Adrenal gland (tissue), 12 donors: ENCODE data around the gene THSD7A. TPM values are rescaled to one million over a fixed set of nuclear protein-coding genes. Genes with fewer than 3 reads are reported as not detected.

Source experiments
- DNase-seq, 7 donors: peaks; one replicate each; pipeline ENCODE4 v3.0.0-alpha.2; 2019 to 2020
- H3K27ac ChIP-seq, 5 donors: fragments of 200-600 bp; sonication (generic) in 4 of 5; 1 replicate in 3 of 5; 2 replicates in 2 of 5; pipeline versions ENCODE4 v1.5.1 to v1.8.0; 2016 to 2020; ENCODE audit warnings: mild to moderate bottlenecking in 1 of 5
- H3K27me3 ChIP-seq: fragments of 200-600 bp; 2 replicates; pipeline ENCODE4 v1.8.0; 2021
- H3K36me3 ChIP-seq, 2 donors: fragments of 200-600 bp; replicated peaks in 1 of 2; 1 replicate in 1 of 2; 2 replicates in 1 of 2; pipeline versions ENCODE4 v1.5.1 to v1.8.0; 2018 to 2022
- H3K4me1 ChIP-seq, 2 donors: fragments of 200-600 bp; replicated peaks in 1 of 2; 1 replicate in 1 of 2; 2 replicates in 1 of 2; pipeline versions ENCODE4 v1.5.1 to v1.8.0; 2018 to 2021
- H3K4me3 ChIP-seq, 4 donors: fragments of 200-600 bp; sonication (generic) in 3 of 4; one replicate each; pipeline ENCODE4 v1.5.1; 2016 to 2018
- H3K9me3 ChIP-seq, 3 donors: fragments of 200-600 bp; sonication (generic) in 1 of 3; replicated peaks in 1 of 3; 1 replicate in 2 of 3; 2 replicates in 1 of 3; pipeline versions ENCODE4 v1.5.1 to v1.8.0; 2016 to 2021
- POLR2A ChIP-seq, 2 donors: fragments of 450-650 bp; IDR thresholded peaks; one replicate each; pipeline ENCODE4 v1.6.1; 2017; ENCODE audit warnings: antibody characterized with exemption in 2 of 2, mild to moderate bottlenecking in 2 of 2, moderate library complexity in 1 of 2
- WGBS, 4 donors: extraction: QIAGEN DNeasy Blood & Tissue Kit in 2 of 4; methylation state at CpG; one replicate each; pipeline versions ENCODE4 v1.1.5 to v1.1.7; 2013 to 2017; 5-methylcytosine and 5-hydroxymethylcytosine counted together
- intact Hi-C, 2 donors: fragments of 100-400 bp; cut with DNase I; formaldehyde crosslinking; loops; one replicate each; pipeline versions ENCODE4 v1.14.1 to v1.15.0; 2022 to 2023
- polyA plus RNA-seq, 3 donors: library from polyadenylated mRNA; stranded (reverse); fragments of 200-250 nt in 2 of 3; fragments of 350-450 nt in 1 of 3; fragmentation: Illumina TruSeq in 1 of 3; extraction: RNeasy Lipid Tissue Mini Kit (QIAGEN cat#74804) in 1 of 3; gene quantifications; one replicate each; pipeline ENCODE4 v1.2.3, GENCODE V29; 2013 to 2014
- total RNA-seq, 9 donors: library from RNA; depleted of rRNA in 4 of 9; stranded (reverse); fragments of >200 nt in 4 of 9; fragments of 120-200 nt in 1 of 9; fragmentation: NEBNext Ultra II Directional in 1 of 9; extraction: Animal tissue kit (Norgen Biotek cat#: 25700) in 1 of 9; gene quantifications; one replicate each; pipeline versions ENCODE4 v1.1.0 to v1.2.4, GENCODE V29; 2013 to 2023
- TF ChIP-seq, protein P1 (sequence below), 6 experiments: fragments of 450-650 bp in 4 of 6; fragments of 200-600 bp in 2 of 6; sonication (generic) in 1 of 6; IDR thresholded peaks; 1 replicate in 5 of 6; 2 replicates in 1 of 6; pipeline versions ENCODE4 v1.5.1 to v1.8.0; 2016 to 2021; ENCODE audit warnings: antibody characterized with exemption in 6 of 6, mild to moderate bottlenecking in 2 of 6, moderate library complexity in 1 of 6
- donor health status: healthy with polysubstance abuse.
- donor health status: Bipolar disorder and iron deficiency.
- donor health status: DM: yes; HTN: yes; CAD: no.
- donor health status: DM: no; HTN: no; CAD: no.
- donor health status: DM: no; HTN: no; CAD: no.
- donor health status: DM: yes; HTN: yes; CAD: no.

Gene THSD7A
- total and polyA plus RNA-seq, 12 donors: 0.74 to 18.4 (median 4.8) TPM

DNA sequence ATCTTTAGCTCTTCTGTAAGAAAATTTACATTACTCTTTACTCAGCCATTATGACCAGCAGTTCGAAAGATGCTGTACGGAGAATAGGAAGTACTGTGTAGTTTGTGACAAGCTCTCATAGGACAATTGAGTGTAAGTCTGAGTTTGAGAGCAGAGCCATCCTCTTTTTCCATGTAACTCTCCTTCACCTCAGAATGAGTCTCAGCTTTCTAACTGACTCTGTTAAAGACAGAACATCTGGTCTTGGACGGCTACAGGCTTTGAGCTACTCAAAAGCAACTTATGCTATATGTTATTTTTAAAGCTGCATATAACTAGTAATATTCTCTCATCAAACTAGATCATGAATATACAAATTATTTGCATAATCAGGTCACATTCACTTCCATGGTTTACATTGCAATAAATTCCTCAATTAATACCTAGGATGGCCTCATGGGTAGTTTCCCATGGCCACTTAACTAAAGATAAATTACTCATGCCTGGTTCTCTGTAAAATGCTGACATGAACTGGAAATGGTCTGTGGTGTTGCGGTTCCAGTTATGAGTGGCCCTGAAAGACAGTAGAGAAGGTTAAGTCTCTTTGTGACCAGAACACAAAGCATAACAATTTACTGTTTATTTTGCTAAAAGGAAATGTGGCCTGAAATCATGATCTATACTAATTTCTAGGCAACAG lies 499.7 kb downstream of the THSD7A start:
- no peak for TF ChIP-seq POLR2A (IDR thresholded peaks at IDR 0.05)
- TF ChIP-seq, protein P1, sequence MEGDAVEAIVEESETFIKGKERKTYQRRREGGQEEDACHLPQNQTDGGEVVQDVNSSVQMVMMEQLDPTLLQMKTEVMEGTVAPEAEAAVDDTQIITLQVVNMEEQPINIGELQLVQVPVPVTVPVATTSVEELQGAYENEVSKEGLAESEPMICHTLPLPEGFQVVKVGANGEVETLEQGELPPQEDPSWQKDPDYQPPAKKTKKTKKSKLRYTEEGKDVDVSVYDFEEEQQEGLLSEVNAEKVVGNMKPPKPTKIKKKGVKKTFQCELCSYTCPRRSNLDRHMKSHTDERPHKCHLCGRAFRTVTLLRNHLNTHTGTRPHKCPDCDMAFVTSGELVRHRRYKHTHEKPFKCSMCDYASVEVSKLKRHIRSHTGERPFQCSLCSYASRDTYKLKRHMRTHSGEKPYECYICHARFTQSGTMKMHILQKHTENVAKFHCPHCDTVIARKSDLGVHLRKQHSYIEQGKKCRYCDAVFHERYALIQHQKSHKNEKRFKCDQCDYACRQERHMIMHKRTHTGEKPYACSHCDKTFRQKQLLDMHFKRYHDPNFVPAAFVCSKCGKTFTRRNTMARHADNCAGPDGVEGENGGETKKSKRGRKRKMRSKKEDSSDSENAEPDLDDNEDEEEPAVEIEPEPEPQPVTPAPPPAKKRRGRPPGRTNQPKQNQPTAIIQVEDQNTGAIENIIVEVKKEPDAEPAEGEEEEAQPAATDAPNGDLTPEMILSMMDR (IDR thresholded peaks at IDR 0.05): no peak
- no peak for DNase-seq
- Histone ChIP-seq H3K27me3 (no peaks in the 10 kb centered on the region), H3K9me3 (no peaks in the 10 kb centered on the region), H3K36me3 (no peaks in the 10 kb centered on the region), H3K4me3 (no peak overlapping the region), H3K27ac (no peak overlapping the region), H3K4me1 (no peaks in the 10 kb centered on the region)
- 89 to 92% (median 91%) methylated on average over 4 of the region's 4 CpGs for WGBS, 4 donors
- intact Hi-C loops: no loop called here

DNA sequence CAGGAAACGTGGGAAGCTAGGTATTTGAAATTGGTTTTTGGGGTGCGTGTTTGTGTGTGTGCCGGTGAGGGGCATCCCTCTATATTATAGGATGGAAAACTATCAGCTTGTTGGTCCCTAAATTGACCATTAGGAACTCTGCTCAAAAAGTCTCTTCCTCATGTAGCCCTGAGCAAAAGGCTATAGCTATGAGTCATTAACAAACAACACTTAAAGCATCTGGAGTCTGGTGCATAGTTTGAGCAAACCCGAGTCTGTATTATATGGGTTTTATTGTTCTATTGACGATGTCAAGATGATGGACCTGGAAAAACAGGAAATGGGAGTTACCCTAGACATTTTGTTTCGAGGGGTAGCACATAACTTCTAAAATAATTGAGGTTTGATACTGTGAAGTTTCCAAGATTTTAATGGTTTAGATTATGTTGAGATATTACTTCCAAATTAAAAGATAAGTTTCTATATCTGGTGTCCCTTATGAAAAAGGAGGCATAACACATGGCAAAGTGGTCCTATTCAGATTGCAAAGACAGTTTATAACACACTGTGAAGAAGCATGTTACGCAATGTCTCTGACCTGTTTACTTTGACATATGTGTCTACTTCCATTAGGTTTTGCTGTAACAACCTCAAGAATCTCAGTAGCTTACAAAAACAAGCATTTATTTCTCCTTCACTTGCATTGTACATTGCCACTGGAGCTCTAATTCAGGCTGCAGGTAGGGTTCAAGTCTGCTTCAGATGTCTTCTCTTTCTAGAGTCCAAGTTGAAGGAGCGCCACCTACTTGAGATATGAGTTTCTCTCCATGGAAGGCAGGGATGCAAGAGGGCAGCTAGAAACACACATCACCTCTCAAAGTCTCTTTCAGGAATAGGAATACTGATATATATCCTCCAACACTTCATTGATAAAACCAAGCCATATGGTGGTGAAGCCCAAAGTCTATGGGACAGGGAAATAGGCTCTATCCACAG lies 500.6 kb downstream of the THSD7A start:
- intact Hi-C loops: no loop called here
- 83 to 87% (median 84%) methylated on average over 8 of the region's 8 CpGs for WGBS, 4 donors
- H3K27me3 ChIP-seq: no peaks in the 10 kb centered on the region
- H3K27ac ChIP-seq: no peak overlapping the region
- TF ChIP-seq, protein P1 (IDR thresholded peaks at IDR 0.05): no peak
- TF ChIP-seq POLR2A (IDR thresholded peaks at IDR 0.05): no peak
- H3K9me3 ChIP-seq: no peaks in the 10 kb centered on the region
- no peak overlapping the region for H3K4me3 ChIP-seq
- H3K4me1 ChIP-seq: no peaks in the 10 kb centered on the region
- H3K36me3 ChIP-seq: no peaks in the 10 kb centered on the region
- no peak for DNase-seq

DNA sequence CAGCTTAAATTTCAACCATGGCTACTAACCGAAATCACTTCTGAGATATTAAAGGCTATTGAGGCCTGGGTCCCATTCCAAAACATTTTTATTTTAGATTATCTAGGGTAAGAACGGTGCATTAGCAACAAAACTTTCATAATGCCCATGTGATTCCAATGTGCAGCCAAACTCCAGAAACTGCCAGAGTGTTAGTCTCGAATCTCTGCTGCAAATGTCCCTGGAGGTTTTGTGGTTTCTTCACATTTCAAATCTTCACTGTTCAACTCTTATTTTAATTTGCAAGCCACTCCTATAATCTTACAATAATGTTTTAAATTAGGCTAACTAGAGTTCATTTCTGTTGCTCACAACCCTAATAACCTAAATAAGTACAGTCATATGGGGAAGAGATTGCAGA lies 501.3 kb downstream of the THSD7A start:
- H3K4me1 ChIP-seq: no peaks in the 10 kb centered on the region
- 78 to 87% (median 82%) methylated on average over 3 of the region's 3 CpGs for WGBS, 4 donors
- H3K36me3 ChIP-seq: no peaks in the 10 kb centered on the region
- TF ChIP-seq, protein P1 (IDR thresholded peaks at IDR 0.05): no peak
- TF ChIP-seq POLR2A (IDR thresholded peaks at IDR 0.05): no peak
- no peaks in the 10 kb centered on the region for H3K27me3 ChIP-seq
- no peaks in the 10 kb centered on the region for H3K9me3 ChIP-seq
- H3K27ac ChIP-seq: no peak overlapping the region
- intact Hi-C loops: no loop called here
- H3K4me3 ChIP-seq: no peak overlapping the region
- DNase-seq: no peak

DNA sequence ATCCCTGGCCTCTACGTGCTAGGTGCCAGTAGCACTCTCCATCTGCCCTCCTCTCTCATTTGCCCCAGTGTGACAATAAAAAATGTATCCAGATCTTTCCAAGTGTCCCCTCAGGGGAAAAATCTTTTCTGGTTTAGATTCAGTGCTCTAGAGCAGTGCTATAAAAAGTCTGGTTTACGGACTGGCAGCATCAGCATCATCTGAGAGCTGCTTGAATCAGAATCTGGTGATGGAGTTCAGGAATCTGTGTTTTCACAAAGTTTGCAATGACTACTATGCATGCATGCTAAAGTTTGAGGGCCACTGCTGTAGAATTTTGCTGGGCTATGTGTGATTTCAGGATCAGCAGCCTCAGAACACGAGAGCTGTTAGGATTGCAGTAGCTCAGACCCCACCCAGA lies 501.8 kb downstream of the THSD7A start:
- Histone ChIP-seq H3K27me3 (no peaks in the 10 kb centered on the region), H3K36me3 (no peaks in the 10 kb centered on the region), H3K9me3 (no peaks in the 10 kb centered on the region), H3K4me3 (no peak overlapping the region), H3K4me1 (no peaks in the 10 kb centered on the region), H3K27ac (no peak overlapping the region)
- DNase-seq: no peak
- TF ChIP-seq, protein P1 (IDR thresholded peaks at IDR 0.05): no peak
- no peak for TF ChIP-seq POLR2A (IDR thresholded peaks at IDR 0.05)
- intact Hi-C loops: no loop called here
- 79 to 93% (median 86%) methylated on average over 3 of the region's 3 CpGs for WGBS, 4 donors
